ENCODE measurements around the gene ARAF. TPM values are rescaled to one million over a fixed set of nuclear protein-coding genes. Genes with fewer than 3 reads are reported as not detected.
A peak's percentile ranks its signal among the peaks of the same experiment; 100 is the strongest.

ARAF gene
- total and polyA plus RNA-seq, 2 of the 8 experiments (the other 6 are each of a cell fraction or from before 2014, with no cell fraction given): 39.0 to 45.2 TPM

- Histone ChIP-seq H4K5ac (ENCODE audit: insufficient read length, low read depth, low read length) (peak overlapping the region; percentile 62), H3K23ac (ENCODE audit: insufficient read length) (no peak overlapping the region), H3K23me2 (ENCODE audit: low read depth, low read length) (no peaks in the 10 kb centered on the region), H3K18ac (ENCODE audit: extremely low read depth, low read length) (no peak overlapping the region), H2BK15ac (ENCODE audit: low read length) (no peak overlapping the region), H3K36me3 (ENCODE audit: control insufficient read depth in 2 of 4, insufficient read depth in 4 of 4, low read length in 3 of 4) (no peaks in the 10 kb centered on the region), H3K4me1 (replicated peaks in 1 of 4; ENCODE audit: control insufficient read depth in 3 of 4, insufficient read depth in 4 of 4, low read length in 3 of 4) (no peaks in the 10 kb centered on the region), H2BK20ac (ENCODE audit: low read length) (no peak overlapping the region), H3K79me1 (ENCODE audit: low read depth, low read length) (no peaks in the 10 kb centered on the region), H2BK120ac (replicated peaks; ENCODE audit: low read depth, low read length) (no peak overlapping the region), H3K4me3 (ENCODE audit: extremely low read depth in 1 of 4, insufficient read depth in 2 of 4, low read depth in 3 of 4, low read length in 4 of 4) (peak overlapping the region in 1 of 4 experiments; percentile 36; a peak in 1 of 8 replicates), H2BK12ac (ENCODE audit: low read depth, low read length) (peak overlapping the region; percentile 75; the same call in 1 of the 2 replicates), H3K56ac (replicated peaks; ENCODE audit: insufficient read length, low read depth, low read length) (no peak overlapping the region), H3K27me3 (replicated peaks in 1 of 4; ENCODE audit: control insufficient read depth in 3 of 4, extremely low read depth in 1 of 4, insufficient read depth in 3 of 4, low read length in 3 of 4) (no peaks in the 10 kb centered on the region), H3K9ac (replicated peaks in 1 of 4; ENCODE audit: extremely low read depth in 1 of 4, low read depth in 3 of 4, low read length in 3 of 4) (no peak overlapping the region), H3K4me2 (ENCODE audit: insufficient read depth in 1 of 2, low read depth in 2 of 2, low read length in 2 of 2) (no peak overlapping the region; a peak in 1 of 4 replicates), H3K27ac (ENCODE audit: low read depth, low read length) (no peak overlapping the region), H3K9me3 (ENCODE audit: insufficient read depth in 2 of 2, low read depth in 1 of 2, low read length in 1 of 2) (no peaks in the 10 kb centered on the region), H3K79me2 (ENCODE audit: control insufficient read depth in 1 of 2, insufficient read depth in 2 of 2, low read length in 2 of 2) (no peaks in the 10 kb centered on the region), H2AFZ (ENCODE audit: low read length) (peak overlapping the region; percentile 53; the same call in 1 of the 2 replicates), H3K14ac (ENCODE audit: insufficient read length) (no peak overlapping the region), H2AK5ac (ENCODE audit: low read depth, low read length) (no peak overlapping the region), H2BK5ac (ENCODE audit: low read depth, low read length) (no peak overlapping the region; the same call in 1 of the 2 replicates), H3K4ac (replicated peaks; ENCODE audit: insufficient read length, low read depth, low read length) (no peak overlapping the region), H4K8ac (ENCODE audit: extremely low read depth, insufficient read depth, low read length) (no peak overlapping the region), H4K91ac (replicated peaks; ENCODE audit: insufficient read length, low read length) (peak overlapping the region; percentile 54), H4K20me1 (replicated peaks in 1 of 2; ENCODE audit: control insufficient read depth in 1 of 2, insufficient read depth in 2 of 2, low read length in 2 of 2) (no peaks in the 10 kb centered on the region)
- ChIA-PET CTCF (ENCODE audit: partially characterized antibody) (interaction anchor here (0.7 to 1.9 kb wide), 8 partner anchors 15 to 246 kb away, joined by 3 to 7 read pairs (median 3); no protein-coding TSS in a partner anchor), POLR2A (ENCODE audit: partially characterized antibody) (interaction anchor here (1.1 to 1.4 kb wide), 2 partner anchors 21 to 59 kb away, joined by 3 read pairs; no protein-coding TSS in a partner anchor)
- DNase-seq (ENCODE audit: low read depth in 1 of 2, low spot score in 2 of 2) (peak; percentile 45 to 49), FAIRE-seq (peak; percentile 95)
- WGBS, 2 experiments (ENCODE audit: extremely low coverage in 1 of 2, insufficient coverage in 1 of 2, insufficient read length in 1 of 2, insufficient replicate concordance in 2 of 2, low coverage in 1 of 2, low lambda C conversion rate in 2 of 2, missing lambda C conversion rate in 1 of 2): 42% methylated on average over 15 of the region's 15 CpGs; no CpG with 5 or more reads in 1 of the 2 experiments
- TF ChIP-seq YY1 (IDR thresholded peaks at IDR 0.05; ENCODE audit: low read depth, low read length) (no peak), RXRA (IDR thresholded peaks at IDR 0.05; ENCODE audit: insufficient read depth, low read depth, low read length) (no peak), EP300 (IDR thresholded peaks at IDR 0.05; ENCODE audit: borderline replicate concordance in 1 of 2, low read depth in 2 of 2, low read length in 2 of 2) (0 out of 3 replicates have a peak, but pooled peaks of 1 of the 2 experiments have one; percentile 4), POLR2A (IDR thresholded peaks at IDR 0.05; ENCODE audit: control extremely low read depth in 1 of 2, low read depth in 2 of 2, low read length in 2 of 2) (peak in 1 of 2 experiments; percentile 40; a peak in 1 of 3 replicates), RAD21 (IDR thresholded peaks at IDR 0.05 in 1 of 2, conservative IDR thresholded peaks at IDR 0.05 in 1 of 2; ENCODE audit: low read depth in 2 of 2, low read length in 2 of 2) (peak; percentile 47 to 52), TBP (IDR thresholded peaks at IDR 0.05; ENCODE audit: low read depth, low read length) (0 out of 2 replicates have a peak, but pooled peaks have one; percentile 18), RBBP5 (IDR thresholded peaks at IDR 0.05; ENCODE audit: borderline replicate concordance, low read depth, low read length) (no peak), CTCF (IDR thresholded peaks at IDR 0.05; ENCODE audit: control extremely low read depth in 1 of 3, insufficient read depth in 1 of 3, low read depth in 1 of 3, low read length in 3 of 3) (peak in 2 of 3 experiments; percentile 38 to 52; a peak in 2 of 4 replicates)
These were observed 20.1 kb upstream of the ARAF start for GRCh38 chrX:47540754-47541538.

Data from H1 (cell line).